Measurements from ENCODE around the gene TUBE1. TPM values are rescaled to one million over a fixed set of nuclear protein-coding genes. Genes with fewer than 3 reads are reported as not detected.

The TUBE1 gene
- total RNA-seq, 1 experiment from 2014 or later, result 11.6 TPM

DNA sequence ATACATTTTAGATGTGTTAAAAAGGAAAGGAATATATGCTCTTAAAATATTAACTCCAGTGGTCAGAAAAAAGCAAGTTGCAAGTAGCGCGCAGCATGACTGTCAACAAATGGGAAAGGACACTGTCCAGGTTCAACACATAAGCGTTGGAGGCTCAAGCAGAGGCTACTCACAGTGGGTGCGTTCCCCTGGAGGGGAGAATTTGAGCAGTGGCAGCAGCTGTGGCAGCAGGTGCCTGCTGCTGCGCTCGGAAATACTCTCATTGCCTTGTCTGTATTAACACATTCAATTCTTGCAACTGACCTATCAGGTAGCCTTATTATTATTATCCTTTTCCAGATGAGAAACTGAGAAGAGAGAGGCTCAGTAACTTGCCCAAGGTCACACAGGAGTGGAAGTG, 55.3 kb downstream of the TUBE1 start:
- Histone ChIP-seq H3K23me2 (ENCODE audit: insufficient read length, low read depth, low read length, poor library complexity, severe bottlenecking) (no peaks in the 10 kb centered on the region), H3K27me3 (ENCODE audit: insufficient read depth, low read length) (no peaks in the 10 kb centered on the region), H3K9ac (ENCODE audit: extremely low read depth, insufficient read length, low read length) (no peak overlapping the region), H3K9me3 (ENCODE audit: control insufficient read depth, low read depth, low read length) (no peaks in the 10 kb centered on the region), H3K4ac (ENCODE audit: low read depth, low read length) (no peak overlapping the region), H2BK12ac (ENCODE audit: insufficient read length, low read depth, low read length) (no peak overlapping the region), H3K56ac (ENCODE audit: insufficient read length, low read depth, low read length) (no peak overlapping the region), H3K79me1 (ENCODE audit: insufficient read depth, low read depth, low read length, poor library complexity, severe bottlenecking) (no peaks in the 10 kb centered on the region), H3T11ph (ENCODE audit: low read length) (no peak overlapping the region), H2BK15ac (ENCODE audit: low read depth, low read length) (no peak overlapping the region), H2BK20ac (ENCODE audit: low read depth, low read length, poor library complexity, severe bottlenecking) (no peak overlapping the region), H3K27ac (ENCODE audit: insufficient read length, low read depth, low read length) (no peak overlapping the region), H3K4me2 (ENCODE audit: insufficient read depth, insufficient read length, low read length) (no peak overlapping the region), H3K18ac (ENCODE audit: insufficient read length, low read depth, low read length) (no peak overlapping the region), H4K91ac (ENCODE audit: insufficient read length, low read depth, low read length) (no peak overlapping the region), H2AFZ (ENCODE audit: low read length) (no peak overlapping the region), H2AK5ac (ENCODE audit: insufficient read length, low read length) (no peak overlapping the region), H3K4me1 (ENCODE audit: insufficient read depth, low read length) (no peaks in the 10 kb centered on the region; the same call in 1 of the 2 replicates), H4K8ac (replicated peaks; ENCODE audit: insufficient read length, low read depth, low read length) (no peak overlapping the region), H4K5ac (ENCODE audit: insufficient read length, low read depth, low read length) (no peak overlapping the region), H4K20me1 (ENCODE audit: control insufficient read depth, insufficient read depth, insufficient read length) (no peaks in the 10 kb centered on the region), H3K14ac (ENCODE audit: insufficient read depth, low read length) (no peak overlapping the region), H2BK5ac (ENCODE audit: insufficient read length, low read length) (no peak overlapping the region), H2BK120ac (ENCODE audit: low read depth, low read length, poor library complexity, severe bottlenecking) (no peak overlapping the region), H3K79me2 (ENCODE audit: insufficient read depth, low read length) (no peaks in the 10 kb centered on the region), H3K23ac (ENCODE audit: insufficient read length, low read depth, low read length) (no peak overlapping the region)
- Mint-ChIP-seq H3K36me3 (ENCODE audit: insufficient read depth in 1 of 3, low read depth in 3 of 3) (no peaks in the 10 kb centered on the region), H3K4me3 (no peak overlapping the region), H3K9me3 (no peaks in the 10 kb centered on the region), H3K4me1 (peaks cover 9 to 10% of the 10 kb centered on the region in 2 experiments; a peak in 3 of 4 replicates), H3K27ac (no peak overlapping the region), H3K27me3 (ENCODE audit: low read depth) (peaks cover 6% of the 10 kb centered on the region)
- TF ChIP-seq, protein P1, sequence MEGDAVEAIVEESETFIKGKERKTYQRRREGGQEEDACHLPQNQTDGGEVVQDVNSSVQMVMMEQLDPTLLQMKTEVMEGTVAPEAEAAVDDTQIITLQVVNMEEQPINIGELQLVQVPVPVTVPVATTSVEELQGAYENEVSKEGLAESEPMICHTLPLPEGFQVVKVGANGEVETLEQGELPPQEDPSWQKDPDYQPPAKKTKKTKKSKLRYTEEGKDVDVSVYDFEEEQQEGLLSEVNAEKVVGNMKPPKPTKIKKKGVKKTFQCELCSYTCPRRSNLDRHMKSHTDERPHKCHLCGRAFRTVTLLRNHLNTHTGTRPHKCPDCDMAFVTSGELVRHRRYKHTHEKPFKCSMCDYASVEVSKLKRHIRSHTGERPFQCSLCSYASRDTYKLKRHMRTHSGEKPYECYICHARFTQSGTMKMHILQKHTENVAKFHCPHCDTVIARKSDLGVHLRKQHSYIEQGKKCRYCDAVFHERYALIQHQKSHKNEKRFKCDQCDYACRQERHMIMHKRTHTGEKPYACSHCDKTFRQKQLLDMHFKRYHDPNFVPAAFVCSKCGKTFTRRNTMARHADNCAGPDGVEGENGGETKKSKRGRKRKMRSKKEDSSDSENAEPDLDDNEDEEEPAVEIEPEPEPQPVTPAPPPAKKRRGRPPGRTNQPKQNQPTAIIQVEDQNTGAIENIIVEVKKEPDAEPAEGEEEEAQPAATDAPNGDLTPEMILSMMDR (conservative IDR thresholded peaks at IDR 0.05), result no peak
- no peak for DNase-seq
- no CpG with 5 or more reads among the region's 6 CpGs for WGBS (ENCODE audit: extremely low coverage, insufficient read length, low lambda C conversion rate)

Measured in H9 (cell line).